Endometrium (tissue), 2 donors: ENCODE results near the gene DOCK1.
"Not testable (repeated sequence)": the region's sequence is repeated elsewhere in the genome, so short reads cannot be mapped to it uniquely, and the experiment has no call there.

Source experiments
- FAIRE-seq: peaks from 2 replicates; lab custom pipeline; 2012; peaks lifted over from hg19 to GRCh38; lab: Jason Lieb, UNC
- donor health status: control.
- donor health status: control.

DOCK1 gene

DNA sequence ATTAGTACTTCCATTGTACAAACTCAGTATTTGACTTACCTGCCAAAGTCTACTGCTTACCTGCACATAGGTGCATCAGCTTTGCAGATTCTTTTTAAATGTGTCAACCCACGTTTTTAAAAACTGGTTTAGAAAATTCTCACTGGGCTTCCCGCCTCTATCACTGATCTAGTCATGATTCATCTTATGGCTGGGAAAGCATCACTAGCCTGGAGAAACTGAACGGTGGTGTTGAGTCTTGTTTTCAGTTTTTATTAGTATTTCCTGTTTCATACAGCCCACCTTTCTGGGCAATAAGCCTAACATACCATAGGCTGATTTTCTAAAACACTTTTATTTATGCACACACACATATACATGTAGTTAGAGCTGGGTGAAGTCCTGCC, 19.7 kb downstream of the DOCK1 start:
- no peak for FAIRE-seq

DNA sequence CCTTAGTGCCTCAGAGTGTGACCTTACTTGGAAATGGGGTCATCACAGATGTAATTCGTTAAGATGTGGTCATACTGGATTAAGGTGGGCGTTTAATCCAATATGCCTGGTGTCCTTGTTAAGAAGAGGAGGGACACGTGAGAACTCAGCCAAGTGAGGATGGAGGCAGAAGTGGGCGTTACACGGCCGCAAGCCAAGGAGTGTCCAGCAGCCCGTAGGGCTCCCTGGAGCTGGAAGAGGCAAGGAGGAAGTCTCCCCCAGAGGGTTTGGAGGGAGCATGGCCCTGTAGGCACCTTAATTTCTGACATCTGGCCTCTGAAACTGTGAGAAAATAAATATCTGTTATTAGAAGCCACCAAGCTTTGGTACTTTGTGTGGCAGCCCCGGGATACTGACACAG, 21.3 kb downstream of the DOCK1 start:
- no peak for FAIRE-seq

GRCh38 chr10:126927799-126928198, 22.6 kb downstream of the DOCK1 start:
- no peak for FAIRE-seq

DNA sequence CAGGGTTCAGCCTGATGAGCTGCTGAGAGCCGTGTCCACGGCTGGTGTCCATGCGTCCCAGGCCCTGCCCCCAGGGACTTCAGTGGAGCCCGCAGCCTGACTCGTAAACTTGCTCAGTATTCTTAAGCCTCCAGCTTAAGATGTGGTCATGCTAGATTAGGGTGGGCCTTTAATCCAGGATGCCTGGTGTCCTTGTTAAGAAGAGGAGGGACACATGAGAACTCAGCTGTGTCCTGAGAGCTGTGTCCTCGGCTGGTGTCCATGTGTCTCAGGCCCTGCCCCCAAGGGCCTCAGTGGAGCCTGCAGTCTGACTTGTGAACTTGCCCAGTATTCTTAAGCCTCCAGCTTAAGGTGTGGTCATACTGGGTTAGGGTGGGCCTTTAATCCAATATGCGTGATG, 23.0 kb downstream of the DOCK1 start:
- FAIRE-seq = no peak

GRCh38 chr10:126929391-126929790, 24.2 kb downstream of the DOCK1 start:
- no peak for FAIRE-seq

DNA sequence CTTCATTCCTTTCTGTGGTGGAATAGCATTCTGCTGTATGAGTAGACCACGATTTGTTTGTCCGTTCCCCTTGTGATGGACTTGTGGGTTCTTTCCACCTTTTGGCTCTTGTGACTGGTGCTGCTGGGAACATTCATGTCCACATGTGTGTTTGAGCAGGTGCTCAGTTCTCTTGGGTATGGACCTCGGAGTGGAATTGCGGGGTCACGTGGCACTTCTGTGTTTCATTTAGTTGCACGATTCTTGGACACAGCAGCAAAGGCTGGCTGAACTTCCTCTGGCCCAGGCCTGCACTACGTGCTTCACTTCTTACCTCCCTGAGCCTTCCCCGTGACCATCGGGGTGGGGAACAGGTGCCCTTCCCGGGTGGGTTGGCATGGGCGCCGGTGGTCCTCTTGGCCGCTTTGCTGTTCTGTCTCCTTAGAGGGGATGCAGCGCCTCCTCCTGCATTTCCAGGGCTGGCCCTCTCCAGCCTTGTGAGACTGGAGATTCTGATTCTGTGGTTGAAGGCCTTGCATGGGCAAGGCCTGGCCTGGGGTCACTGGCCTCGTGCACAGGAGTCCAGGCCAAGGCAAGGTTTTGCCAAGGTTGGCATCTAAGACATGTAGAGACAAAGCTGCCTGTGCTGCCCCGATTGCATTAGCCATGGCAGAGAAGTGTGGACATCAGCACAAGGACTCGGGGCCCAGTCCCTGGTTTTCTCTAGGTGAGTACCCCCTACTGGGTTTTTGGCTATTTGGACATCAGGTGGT, 25.1 kb downstream of the DOCK1 start:
- no peak for FAIRE-seq

- FAIRE-seq = no peak
Measured at GRCh38 chr10:126930883-126931503, 25.8 kb downstream of the DOCK1 start.

DNA sequence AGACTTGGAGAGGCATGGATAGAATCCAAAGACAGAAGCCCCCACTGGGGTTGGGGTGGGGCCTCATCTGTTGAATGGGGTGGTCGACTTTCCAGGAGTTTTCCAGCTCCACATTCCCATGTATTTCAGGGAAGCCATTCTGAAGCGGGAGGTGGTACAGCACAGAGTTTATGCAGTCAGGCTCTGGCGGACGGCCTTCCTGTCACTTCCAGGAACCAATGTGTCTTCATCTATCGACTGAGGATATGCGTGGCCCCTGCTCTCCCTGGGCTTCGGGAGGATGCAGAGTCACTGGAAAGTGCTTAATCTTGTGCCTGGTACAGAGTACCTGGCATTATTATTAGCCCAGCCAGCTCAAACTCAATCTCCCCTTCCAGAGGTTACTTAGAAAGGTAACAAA, 26.3 kb downstream of the DOCK1 start:
- no peak for FAIRE-seq

- no peak for FAIRE-seq
Measured at GRCh38 chr10:126932516-126932915, 27.3 kb downstream of the DOCK1 start.

DNA sequence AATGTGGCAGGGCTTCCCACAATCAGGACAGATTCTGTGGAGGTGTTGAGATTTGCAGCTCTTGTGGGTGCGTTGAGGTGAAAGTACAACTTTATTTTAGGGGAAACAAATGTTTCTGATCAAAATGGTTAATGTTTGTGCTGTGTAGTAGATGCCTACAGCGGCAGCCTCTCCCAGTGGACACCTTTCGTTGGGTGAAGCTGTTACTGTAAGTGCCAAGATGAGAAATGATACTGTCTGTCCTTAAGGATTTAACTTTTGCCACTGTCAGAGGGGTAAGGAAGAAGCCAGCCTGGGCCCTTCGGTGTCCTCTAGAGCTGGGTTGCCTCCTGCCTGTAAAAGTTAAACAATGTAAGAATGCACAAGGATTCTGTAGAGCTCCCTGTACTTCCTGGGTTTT, 27.9 kb downstream of the DOCK1 start:
- FAIRE-seq = no peak

DNA sequence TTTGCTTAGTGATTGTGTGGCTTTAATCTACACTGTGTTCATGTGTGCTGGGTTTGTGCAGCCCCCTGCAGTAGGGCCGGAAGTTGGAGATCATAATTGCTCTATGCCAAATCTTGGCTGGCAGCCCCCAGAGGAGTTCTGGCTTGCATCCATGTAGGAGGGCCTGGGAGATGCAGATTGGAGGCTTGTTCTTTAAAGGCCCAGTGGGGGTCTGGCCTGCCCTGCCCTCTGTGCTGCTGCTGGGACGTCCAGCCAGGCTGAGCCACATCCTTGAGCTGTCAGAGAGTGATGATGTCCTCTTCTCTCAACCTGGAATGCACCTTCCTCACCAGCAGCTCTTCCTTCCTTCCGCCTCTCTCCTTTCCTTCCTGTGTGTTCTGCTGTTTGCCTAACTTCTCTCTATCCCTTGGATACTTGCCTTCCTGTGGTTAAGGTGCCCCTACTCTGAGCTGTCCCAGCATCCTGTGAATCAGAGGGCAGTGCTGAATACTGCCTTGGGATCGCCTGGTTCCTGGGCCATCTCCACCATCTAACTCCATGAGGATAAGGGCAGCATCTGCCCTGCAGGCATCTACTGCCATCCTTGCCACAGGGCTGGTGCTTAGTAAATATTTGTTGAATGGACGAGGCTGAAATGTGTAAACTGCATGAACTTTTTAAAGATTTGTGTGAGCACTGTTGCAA, 30.2 kb downstream of the DOCK1 start:
- FAIRE-seq = no peak

- no peak for FAIRE-seq
Measured at GRCh38 chr10:126937026-126937425, 31.8 kb downstream of the DOCK1 start.

DNA sequence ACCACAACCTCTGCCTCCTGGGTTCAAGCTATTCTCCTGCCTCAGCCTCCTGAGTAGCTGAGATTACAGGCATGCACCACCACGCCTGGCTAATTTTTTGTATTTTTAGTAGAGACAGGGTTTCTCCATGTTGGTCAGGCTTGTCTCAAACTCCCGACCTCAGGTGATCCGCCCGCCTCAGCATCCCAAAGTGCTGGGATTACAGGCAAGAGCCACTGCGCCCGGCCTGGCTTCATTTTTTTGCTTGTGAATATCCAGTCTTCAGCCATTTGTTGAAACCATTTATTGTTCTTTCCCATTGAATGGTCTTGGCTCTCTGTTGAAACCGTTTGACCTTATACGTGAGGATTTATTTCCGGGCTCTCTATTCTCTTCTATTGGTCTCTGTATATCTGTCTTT, 32.9 kb downstream of the DOCK1 start:
- FAIRE-seq = not testable (repeated sequence)

- FAIRE-seq = no peak
Measured at GRCh38 chr10:126939706-126940105, 34.5 kb downstream of the DOCK1 start.

- FAIRE-seq = no peak
Measured at GRCh38 chr10:126940670-126941310, 35.6 kb downstream of the DOCK1 start.

GRCh38 chr10:126944191-126944590, 39.0 kb downstream of the DOCK1 start:
- FAIRE-seq = no peak

DNA sequence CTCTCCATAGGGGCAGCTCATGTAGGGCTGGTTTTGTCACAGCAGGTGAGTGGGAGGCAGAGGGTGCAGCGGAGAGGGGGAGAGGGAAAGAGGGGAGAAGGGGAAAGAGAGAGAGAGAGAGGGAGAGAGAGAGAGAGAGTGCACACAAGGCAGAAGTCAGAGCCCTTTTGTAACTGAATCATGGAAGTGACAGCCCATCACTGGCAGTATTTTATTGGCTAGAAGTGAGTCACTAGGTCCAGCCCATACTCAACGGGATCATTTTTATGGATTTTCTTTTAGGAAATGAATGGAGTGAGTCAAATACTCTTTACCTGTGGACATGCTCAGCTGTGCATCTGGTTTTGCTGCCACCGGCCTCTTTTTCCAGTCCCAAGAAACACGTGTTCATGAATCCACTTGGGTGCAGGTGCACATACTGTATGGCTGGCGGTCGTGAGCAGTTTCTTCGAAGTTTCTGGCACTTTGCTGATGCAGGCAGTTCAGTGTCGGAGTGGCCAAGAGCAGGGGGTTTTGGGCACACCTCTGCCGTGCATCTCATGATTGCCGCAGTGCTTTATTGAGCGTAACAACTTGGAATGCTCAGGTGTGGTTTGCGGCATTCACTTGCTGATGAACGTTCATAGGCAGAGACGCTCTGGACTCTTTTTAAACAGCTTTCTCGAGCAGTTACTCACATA, 40.3 kb downstream of the DOCK1 start:
- FAIRE-seq = no peak

GRCh38 chr10:126946746-126947145, 41.5 kb downstream of the DOCK1 start:
- FAIRE-seq = no peak

DNA sequence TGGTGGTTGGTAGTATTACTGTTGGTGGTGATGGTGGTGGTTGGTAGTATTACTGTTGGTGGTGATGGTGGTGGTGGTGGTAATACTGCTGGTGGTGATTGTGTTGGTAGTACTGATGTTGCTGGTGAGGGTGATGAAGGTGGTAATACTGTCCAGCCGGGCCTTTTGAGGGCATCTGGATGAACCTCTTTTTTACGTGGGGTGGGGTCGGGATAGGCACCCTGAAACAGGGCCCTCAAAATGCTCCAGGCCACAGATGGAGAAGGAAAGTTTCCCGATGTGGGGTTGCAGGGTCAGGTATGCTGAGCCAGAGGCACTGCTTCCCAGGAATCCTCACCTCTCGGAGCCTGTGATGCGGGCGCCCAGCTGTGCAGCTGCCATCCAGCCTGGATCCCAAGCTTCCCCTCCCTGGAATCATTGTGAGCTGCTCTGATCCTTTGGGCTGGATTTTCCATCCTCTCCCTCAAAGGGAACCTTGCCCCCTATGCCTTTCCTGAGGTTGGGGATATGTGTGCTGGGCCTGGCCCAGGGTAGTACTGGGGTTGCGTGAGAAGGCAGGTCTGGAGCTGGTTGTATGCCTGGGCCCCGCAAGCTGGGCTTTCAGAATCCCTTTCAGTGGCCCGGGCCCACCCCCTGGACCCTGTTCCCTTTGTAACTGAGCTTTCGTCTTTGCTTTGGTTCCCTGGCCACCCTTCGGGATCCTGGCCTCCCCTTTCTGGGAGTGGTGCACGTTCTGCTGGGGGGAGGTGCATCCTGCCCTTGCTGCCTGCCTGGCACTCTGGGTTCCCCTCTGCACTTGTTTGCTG, 43.3 kb downstream of the DOCK1 start:
- FAIRE-seq = no peak

DNA sequence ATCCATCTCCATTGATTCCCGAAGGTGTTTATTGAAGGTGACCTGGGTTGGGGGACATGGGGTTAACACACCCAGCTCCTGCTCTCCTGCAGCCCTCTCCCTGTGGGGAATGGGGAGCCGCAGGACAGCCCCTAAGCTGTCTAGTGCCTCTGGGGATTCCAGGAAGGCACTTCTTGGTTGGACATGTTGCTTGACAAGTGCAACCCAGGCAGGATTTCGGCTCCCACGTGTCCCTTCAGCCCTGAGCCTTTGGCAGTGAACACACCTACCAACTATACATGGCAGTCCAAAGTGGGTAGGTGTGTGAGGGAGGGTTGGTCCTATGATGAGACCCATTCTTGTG, 43.9 kb downstream of the DOCK1 start:
- FAIRE-seq = no peak

DNA sequence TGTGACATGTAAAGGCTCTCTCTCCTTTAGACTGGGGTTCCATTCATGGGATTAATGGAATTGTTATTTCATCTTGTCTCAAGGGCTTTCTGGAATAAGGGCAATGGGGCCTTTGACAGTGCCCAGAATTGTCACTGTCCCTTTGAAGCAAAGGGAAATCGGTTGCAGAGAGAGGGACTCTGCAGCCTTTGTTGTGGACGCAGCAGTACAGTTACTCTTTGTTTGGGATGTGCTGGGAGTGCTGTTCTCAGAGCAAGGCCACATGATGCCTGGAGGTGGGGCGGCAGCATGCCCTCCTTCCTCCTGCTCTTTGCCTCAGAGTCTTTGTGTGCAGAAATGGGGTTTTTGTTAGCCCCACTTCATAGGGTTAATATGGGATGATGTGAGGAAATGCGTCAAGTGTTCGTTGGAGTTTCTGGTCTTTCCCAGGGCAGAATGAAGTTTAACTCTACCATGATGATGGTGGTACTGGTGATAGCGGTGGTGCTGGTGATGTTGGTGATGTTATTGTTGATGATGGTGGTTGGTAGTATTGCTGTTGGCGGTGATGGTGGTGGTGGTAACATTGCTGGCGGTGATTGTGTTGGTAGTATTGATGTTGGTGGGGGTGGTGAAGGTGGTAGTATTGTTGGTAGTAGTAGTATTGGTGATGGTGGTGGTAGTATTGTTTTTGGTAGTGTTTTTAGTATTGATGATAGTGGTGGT, 45.3 kb downstream of the DOCK1 start:
- FAIRE-seq = no peak
